Stimulated activated CD8-positive, alpha-beta memory T cell treated with anti-CD3 and anti-CD28 coated beads, Interleukin-7, amount 100 ng/mL, for 1 hour (primary cell): ENCODE results near the gene MAP3K15.

Source experiments
- DNase-seq, 2 donors: peaks; one replicate each; pipeline ENCODE4 v3.0.0-alpha.2; 2020; ENCODE audit warnings: low read depth in 2 of 2

MAP3K15 gene

GRCh38 chrX:19343085-19343534, 172.2 kb downstream of the MAP3K15 start:
- DNase-seq = no peak

GRCh38 chrX:19342331-19342906, 172.9 kb downstream of the MAP3K15 start:
- no peak for DNase-seq

- DNase-seq = no peak
Measured at GRCh38 chrX:19334945-19335626, 180.2 kb downstream of the MAP3K15 start.

GRCh38 chrX:19332983-19333382, 182.3 kb downstream of the MAP3K15 start:
- DNase-seq = no peak

GRCh38 chrX:19331831-19332230, 183.5 kb downstream of the MAP3K15 start:
- no peak for DNase-seq

- no peak for DNase-seq
Measured at GRCh38 chrX:19326567-19326966, 188.7 kb downstream of the MAP3K15 start.
